Measurements from ENCODE around the gene SLC25A47.

DNA sequence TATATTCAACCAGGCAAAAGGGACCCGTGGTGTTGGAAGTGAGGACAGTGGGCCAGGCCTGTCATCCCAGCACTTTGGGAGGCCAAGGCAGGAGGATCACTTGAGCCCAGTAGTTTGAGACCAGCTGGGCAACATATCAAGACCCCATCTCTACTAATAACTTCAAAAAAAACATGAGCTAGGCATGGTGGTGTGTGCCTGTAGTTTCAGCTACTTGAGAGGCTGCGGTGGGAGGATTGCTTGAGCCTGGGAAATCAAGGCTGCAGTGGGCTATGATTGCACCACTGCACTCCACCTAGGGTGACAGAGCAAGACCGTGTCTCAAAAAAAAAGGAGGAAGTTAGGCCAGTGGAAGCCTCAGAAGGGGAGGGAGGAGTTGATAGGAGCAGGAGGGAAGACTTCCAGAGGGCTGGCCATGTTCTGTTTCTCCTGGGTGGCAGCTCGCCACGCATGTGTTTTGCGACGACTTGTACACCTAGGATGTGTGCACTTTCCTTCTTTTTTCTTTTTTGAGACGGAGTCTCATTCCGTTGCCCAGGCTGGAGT, 27.0 kb upstream of the SLC25A47 start:
- TF ChIP-seq, protein P1, sequence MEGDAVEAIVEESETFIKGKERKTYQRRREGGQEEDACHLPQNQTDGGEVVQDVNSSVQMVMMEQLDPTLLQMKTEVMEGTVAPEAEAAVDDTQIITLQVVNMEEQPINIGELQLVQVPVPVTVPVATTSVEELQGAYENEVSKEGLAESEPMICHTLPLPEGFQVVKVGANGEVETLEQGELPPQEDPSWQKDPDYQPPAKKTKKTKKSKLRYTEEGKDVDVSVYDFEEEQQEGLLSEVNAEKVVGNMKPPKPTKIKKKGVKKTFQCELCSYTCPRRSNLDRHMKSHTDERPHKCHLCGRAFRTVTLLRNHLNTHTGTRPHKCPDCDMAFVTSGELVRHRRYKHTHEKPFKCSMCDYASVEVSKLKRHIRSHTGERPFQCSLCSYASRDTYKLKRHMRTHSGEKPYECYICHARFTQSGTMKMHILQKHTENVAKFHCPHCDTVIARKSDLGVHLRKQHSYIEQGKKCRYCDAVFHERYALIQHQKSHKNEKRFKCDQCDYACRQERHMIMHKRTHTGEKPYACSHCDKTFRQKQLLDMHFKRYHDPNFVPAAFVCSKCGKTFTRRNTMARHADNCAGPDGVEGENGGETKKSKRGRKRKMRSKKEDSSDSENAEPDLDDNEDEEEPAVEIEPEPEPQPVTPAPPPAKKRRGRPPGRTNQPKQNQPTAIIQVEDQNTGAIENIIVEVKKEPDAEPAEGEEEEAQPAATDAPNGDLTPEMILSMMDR (IDR thresholded peaks at IDR 0.05; ENCODE audit: low read length) = no peak
- TF ChIP-seq EZH2 (optimal IDR thresholded peaks at IDR 0.05; ENCODE audit: low read depth, low read length) = no peak
- no peak for TF ChIP-seq EZH2phosphoT487 (IDR thresholded peaks at IDR 0.05; ENCODE audit: low read length)

Measured in MM.1S (cell line).